Type B pancreatic cell (in vitro differentiated cells): ENCODE measurements around the gene RAB32. TPM values are rescaled to one million over a fixed set of nuclear protein-coding genes. Genes with fewer than 3 reads are reported as not detected.

Experiments used
- DNase-seq: peaks from one replicate; pipeline ENCODE4 v3.0.0; 2021; ENCODE audit warnings: mixed read lengths; ENCODE audit not compliant: unreplicated experiment; ENCODE audit errors: extremely low spot score
- H3K27ac Mint-ChIP-seq: 2 replicates; pipeline ENCODE4 v1.8.0; 2021; ENCODE audit warnings: mild to moderate bottlenecking, mixed read lengths
- H3K27me3 Mint-ChIP-seq: 2 replicates; pipeline ENCODE4 v1.8.0; 2021; ENCODE audit warnings: mixed read lengths
- H3K36me3 Mint-ChIP-seq: 2 replicates; pipeline ENCODE4 v1.8.0; 2021; ENCODE audit warnings: mixed read lengths
- H3K4me1 Mint-ChIP-seq: one replicate; pipeline ENCODE4 v1.8.0; 2021; ENCODE audit warnings: mixed read lengths; ENCODE audit not compliant: unreplicated experiment
- H3K4me3 Mint-ChIP-seq: 2 replicates; pipeline ENCODE4 v1.8.0; 2021; ENCODE audit warnings: mild to moderate bottlenecking, mixed read lengths
- H3K9me3 Mint-ChIP-seq: 2 replicates; pipeline ENCODE4 v1.8.0; 2021; ENCODE audit warnings: mixed read lengths
- total RNA-seq: library from RNA; stranded (reverse); gene quantifications from 2 replicates; pipeline ENCODE4 v1.2.1, GENCODE V29; 2021; ENCODE audit warnings: low replicate concordance
- TF ChIP-seq, protein P1 (sequence below): fragments of 200-600 bp; sonication (generic); conservative IDR thresholded peaks from 2 replicates; pipeline ENCODE4 v1.5.0; 2021; ENCODE audit warnings: antibody characterized with exemption, mild to moderate bottlenecking

The RAB32 gene
- total RNA-seq, 1 donor from 2014 or later, result 21.9 TPM

DNA sequence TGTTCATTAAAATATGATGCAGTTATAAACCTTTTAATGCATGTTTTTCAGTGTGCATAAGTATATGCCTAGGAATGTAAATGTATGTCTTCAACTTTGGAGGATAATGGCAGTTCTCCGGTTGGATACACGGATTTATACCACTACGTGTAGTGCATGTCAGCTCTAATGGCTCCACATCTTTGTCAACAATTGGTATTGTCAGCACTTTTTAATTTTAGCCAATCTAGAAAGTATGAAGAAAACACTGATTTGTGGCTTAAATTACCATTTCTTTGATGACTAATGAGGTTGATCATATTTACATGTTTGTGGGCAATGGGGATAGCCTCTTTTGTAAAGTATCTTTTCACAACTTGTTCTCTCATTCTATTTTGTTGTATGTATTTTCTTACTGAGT lies 10.9 kb upstream of the RAB32 start:
- Mint-ChIP-seq H3K9me3 (no peaks in the 10 kb centered on the region), H3K36me3 (no peaks in the 10 kb centered on the region), H3K27ac (no peak overlapping the region), H3K4me1 (no peaks in the 10 kb centered on the region), H3K4me3 (no peak overlapping the region), H3K27me3 (no peaks in the 10 kb centered on the region)
- TF ChIP-seq, protein P1, sequence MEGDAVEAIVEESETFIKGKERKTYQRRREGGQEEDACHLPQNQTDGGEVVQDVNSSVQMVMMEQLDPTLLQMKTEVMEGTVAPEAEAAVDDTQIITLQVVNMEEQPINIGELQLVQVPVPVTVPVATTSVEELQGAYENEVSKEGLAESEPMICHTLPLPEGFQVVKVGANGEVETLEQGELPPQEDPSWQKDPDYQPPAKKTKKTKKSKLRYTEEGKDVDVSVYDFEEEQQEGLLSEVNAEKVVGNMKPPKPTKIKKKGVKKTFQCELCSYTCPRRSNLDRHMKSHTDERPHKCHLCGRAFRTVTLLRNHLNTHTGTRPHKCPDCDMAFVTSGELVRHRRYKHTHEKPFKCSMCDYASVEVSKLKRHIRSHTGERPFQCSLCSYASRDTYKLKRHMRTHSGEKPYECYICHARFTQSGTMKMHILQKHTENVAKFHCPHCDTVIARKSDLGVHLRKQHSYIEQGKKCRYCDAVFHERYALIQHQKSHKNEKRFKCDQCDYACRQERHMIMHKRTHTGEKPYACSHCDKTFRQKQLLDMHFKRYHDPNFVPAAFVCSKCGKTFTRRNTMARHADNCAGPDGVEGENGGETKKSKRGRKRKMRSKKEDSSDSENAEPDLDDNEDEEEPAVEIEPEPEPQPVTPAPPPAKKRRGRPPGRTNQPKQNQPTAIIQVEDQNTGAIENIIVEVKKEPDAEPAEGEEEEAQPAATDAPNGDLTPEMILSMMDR, result no peak
- no peak for DNase-seq

- H3K36me3 Mint-ChIP-seq, result no peaks in the 10 kb centered on the region
- H3K9me3 Mint-ChIP-seq, result no peaks in the 10 kb centered on the region
- H3K4me3 Mint-ChIP-seq, result peak overlapping the region; percentile 51
- no peak for DNase-seq
- peaks cover 22% of the 10 kb centered on the region for H3K4me1 Mint-ChIP-seq
- H3K27me3 Mint-ChIP-seq, result peaks cover 3% of the 10 kb centered on the region
- peak overlapping the region; percentile 76 for H3K27ac Mint-ChIP-seq
- TF ChIP-seq, protein P1, result no peak
These were observed 787 bp upstream of the RAB32 start for GRCh38 chr6:146542881-146543210.

DNA sequence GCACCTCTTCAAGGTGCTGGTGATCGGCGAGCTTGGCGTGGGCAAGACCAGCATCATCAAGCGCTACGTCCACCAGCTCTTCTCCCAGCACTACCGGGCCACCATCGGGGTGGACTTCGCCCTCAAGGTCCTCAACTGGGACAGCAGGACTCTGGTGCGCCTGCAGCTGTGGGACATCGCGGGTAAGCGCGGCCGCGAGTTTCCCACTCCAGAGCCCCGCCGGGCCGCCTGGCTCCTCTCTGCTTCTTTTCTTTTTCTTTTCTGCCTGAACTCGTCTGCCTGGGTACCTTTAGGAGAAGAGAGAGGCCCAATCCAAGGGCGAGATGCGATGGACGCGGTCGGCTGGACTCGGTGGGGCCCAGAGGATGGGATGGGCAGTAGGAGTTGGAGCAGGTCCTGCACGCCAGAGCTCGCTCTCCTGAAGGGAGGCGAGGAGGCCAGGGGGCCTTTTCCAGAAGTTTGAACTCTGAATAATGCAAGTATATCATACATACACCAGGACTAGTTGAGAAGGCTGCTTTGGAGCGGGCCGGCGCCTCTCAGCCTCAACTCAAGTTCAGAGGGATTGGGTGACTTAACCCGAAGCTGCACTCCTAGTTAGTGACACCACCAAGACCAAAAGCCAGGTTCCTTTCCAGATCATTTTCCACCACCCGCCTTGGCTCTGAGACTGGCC lies 445 bp downstream of the RAB32 start:
- TF ChIP-seq, protein P1, result no peak
- Mint-ChIP-seq H3K4me3 (peak overlapping the region; percentile 100), H3K9me3 (no peaks in the 10 kb centered on the region), H3K36me3 (no peaks in the 10 kb centered on the region), H3K27ac (peak overlapping the region; percentile 96), H3K27me3 (peaks cover 3% of the 10 kb centered on the region), H3K4me1 (peaks cover 22% of the 10 kb centered on the region)
- DNase-seq, result peak; percentile 68

DNA sequence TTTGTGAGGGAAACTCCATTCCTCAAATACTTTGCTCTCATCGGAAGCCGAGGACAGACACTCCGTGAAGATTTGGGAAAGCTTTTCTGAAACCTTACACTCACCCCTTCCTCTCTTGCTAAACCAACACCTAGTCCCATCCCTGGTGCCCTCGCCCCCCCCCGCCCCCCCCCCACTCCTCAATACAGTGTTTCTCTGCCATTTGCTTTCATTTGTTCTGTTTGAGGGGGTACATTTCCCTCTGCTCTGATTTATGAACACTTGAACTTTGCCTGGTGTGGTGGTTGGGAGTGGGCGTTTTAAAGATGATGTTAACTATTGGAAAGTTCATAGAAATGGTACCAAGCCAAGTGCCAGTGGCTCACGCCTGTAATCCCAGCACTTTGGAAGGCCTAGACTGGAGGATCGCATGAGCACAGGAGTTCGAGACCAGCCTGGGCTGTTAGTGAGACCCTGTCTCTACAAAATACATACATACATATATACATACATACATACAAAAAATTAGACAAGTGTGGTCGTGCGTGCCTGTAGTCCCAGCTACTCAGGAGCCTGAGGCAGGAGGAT lies 1.1 kb downstream of the RAB32 start:
- peak overlapping the region; percentile 96 for H3K27ac Mint-ChIP-seq
- DNase-seq, result no peak
- peaks cover 3% of the 10 kb centered on the region for H3K27me3 Mint-ChIP-seq
- peaks cover 3% of the 10 kb centered on the region for H3K36me3 Mint-ChIP-seq
- H3K9me3 Mint-ChIP-seq, result no peaks in the 10 kb centered on the region
- peaks cover 22% of the 10 kb centered on the region for H3K4me1 Mint-ChIP-seq
- H3K4me3 Mint-ChIP-seq, result peak overlapping the region; percentile 100
- TF ChIP-seq, protein P1, result no peak

DNA sequence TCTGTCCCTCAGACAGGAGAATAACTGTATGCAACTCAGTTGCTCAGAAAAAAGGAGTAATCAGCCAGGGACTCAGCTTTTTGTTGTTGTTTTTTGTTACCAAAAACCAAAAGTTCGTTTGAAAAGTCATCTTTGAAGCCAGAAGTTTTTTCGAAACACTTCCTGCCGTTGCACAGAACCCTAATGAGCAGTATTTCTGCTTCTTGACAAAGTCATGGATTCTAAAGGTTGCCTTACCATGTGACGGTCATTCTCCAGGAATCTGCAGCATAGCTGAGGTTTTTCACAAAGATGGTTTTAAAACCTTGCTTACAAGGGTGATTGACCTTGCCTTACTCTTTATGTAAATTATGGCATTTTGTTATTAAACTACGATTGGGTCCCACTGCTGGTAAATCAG lies 1.9 kb downstream of the RAB32 start:
- Mint-ChIP-seq H3K4me3 (peak overlapping the region; percentile 100), H3K9me3 (no peaks in the 10 kb centered on the region), H3K36me3 (peaks cover 7% of the 10 kb centered on the region), H3K27ac (peak overlapping the region; percentile 96), H3K4me1 (peaks cover 22% of the 10 kb centered on the region), H3K27me3 (peaks cover 3% of the 10 kb centered on the region)
- TF ChIP-seq, protein P1, result no peak
- DNase-seq, result no peak
